ENCODE data around the gene SH2D6. TPM values are rescaled to one million over a fixed set of nuclear protein-coding genes. Genes with fewer than 3 reads are reported as not detected.

Gene SH2D6
- total and polyA plus RNA-seq, 9 of the 15 experiments (the other 6 are each of a cell fraction or from before 2014, with no cell fraction given), result 0.07 to 0.76 (median 0.33) TPM; not detected in 2

DNA sequence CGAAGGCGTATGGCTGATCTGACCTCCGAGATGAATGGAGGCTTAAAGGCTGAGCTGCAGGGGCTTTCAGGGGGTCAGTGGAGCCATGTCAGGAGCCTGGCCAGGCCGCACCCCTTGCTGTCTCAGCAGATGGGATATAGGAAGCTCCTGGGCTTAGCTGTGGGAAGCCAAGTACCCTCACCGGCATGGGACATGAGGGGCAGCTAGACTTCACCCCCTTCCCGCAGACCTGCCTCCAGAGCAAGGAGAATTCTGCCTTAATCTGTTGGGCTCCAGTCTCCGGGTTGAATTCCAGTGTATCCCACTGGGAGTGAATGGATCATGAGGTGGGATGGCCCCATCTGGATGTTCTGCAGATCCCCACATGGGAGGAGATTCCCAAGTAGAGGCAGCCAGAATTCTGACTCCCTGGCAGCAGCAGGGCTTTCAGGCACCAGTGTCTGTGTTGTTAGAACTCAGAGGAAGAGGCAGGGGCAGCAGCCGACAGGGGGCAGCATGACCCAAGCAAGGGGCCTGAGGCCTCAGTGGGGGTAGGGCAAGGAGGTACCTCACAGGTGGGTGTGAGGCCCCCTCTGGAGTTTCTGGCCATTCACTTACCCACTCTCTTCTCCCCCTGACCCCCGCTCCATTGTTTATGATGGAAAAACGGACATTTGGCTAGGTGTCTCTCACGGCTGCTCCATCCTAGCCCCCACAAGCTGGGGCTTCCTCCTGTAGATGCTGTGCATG, 27.4 kb upstream of the SH2D6 start:
- Histone ChIP-seq H4K20me1 (replicated peaks; ENCODE audit: control insufficient read depth, insufficient read depth, low read length) (no peaks in the 10 kb centered on the region), H3K9me1 (ENCODE audit: control insufficient read depth, insufficient read depth, low read length) (no peaks in the 10 kb centered on the region), H3K4me2 (ENCODE audit: insufficient read depth, low read length) (no peak overlapping the region), H3K79me2 (ENCODE audit: control insufficient read depth, insufficient read depth, low read length) (no peaks in the 10 kb centered on the region), H3K4me3 (no peak overlapping the region), H3K27ac (ENCODE audit: extremely low read depth, low read depth, low read length) (no peak overlapping the region), H3K27me3 (ENCODE audit: control insufficient read depth in 2 of 2, insufficient read depth in 2 of 2, low read length in 2 of 2) (no peaks in the 10 kb centered on the region), H3K36me3 (ENCODE audit: control insufficient read depth, insufficient read depth, low read length) (peaks cover 13% of the 10 kb centered on the region; the same call in 2 of the 3 replicates), H3K9me3 (replicated peaks; ENCODE audit: control insufficient read depth, insufficient read depth, low read depth, low read length) (no peaks in the 10 kb centered on the region), H3K4me1 (replicated peaks in 1 of 2; ENCODE audit: control insufficient read depth in 2 of 2, insufficient read depth in 2 of 2, low read length in 2 of 2) (peaks cover 0 to 5% of the 10 kb centered on the region in 2 experiments; a peak in 1 of 5 replicates), H3K9ac (ENCODE audit: insufficient read depth in 1 of 2, low read depth in 2 of 2, low read length in 2 of 2) (peak overlapping the region in 1 of 2 experiments; percentile 71; a peak in 2 of 4 replicates), H2AFZ (ENCODE audit: low read depth, low read length) (no peak overlapping the region)
- FAIRE-seq (peak; percentile 78), DNase-seq (ENCODE audit: extremely low read depth in 1 of 4, low spot score in 3 of 4) (peak; percentile 79 to 85 (median 81)), ATAC-seq (peak; percentile 96)
- POLR2A ChIA-PET, result interaction anchor here (0.8 to 63.9 kb wide), 4 partner anchors 7 to 317 kb away, joined by 3 to 1576 read pairs (median 7); partner anchors contain the start of gene MAT2A
- WGBS (ENCODE audit: insufficient coverage, low coverage, missing lambda C conversion rate), result 41% methylated on average over 11 of the region's 11 CpGs
- in situ Hi-C loops (cut with MboI), result no loop called here
- no TSS peak for BruUV-seq (replicated peaks)
- CTCF ChIA-PET (ENCODE audit: low intra/inter-chr PET ratio), result interaction anchor here (0.6 to 3.1 kb wide), 4 partner anchors 45 to 390 kb away, joined by 3 to 32 read pairs (median 3); no protein-coding TSS in a partner anchor
- intact Hi-C loops (cut with micrococcal nuclease), result loop anchor here (1.0 kb wide), 2 partner anchors 29 to 161 kb away; no protein-coding TSS in a partner anchor
- TF ChIP-seq YY1 (IDR thresholded peaks at IDR 0.05; ENCODE audit: borderline replicate concordance in 1 of 3, control insufficient read depth in 1 of 3, extremely low read depth in 1 of 3, insufficient read depth in 3 of 3, insufficient read length in 1 of 3, insufficient replicate concordance in 2 of 3, low read depth in 1 of 3, low read length in 2 of 3) (peak in 1 of 3 experiments; percentile 40), ETV5 (CRISPR knock-in tag; IDR thresholded peaks at IDR 0.05; ENCODE audit: low read depth) (0 out of 2 replicates have a peak, but pooled peaks have one; percentile 27), ZBTB7A (IDR thresholded peaks at IDR 0.05; ENCODE audit: borderline replicate concordance, control insufficient read depth, low read depth, low read length) (peak; percentile 47; the same call in 1 of the 2 replicates), CTBP1 (IDR thresholded peaks at IDR 0.05; ENCODE audit: borderline replicate concordance) (0 out of 2 replicates have a peak, but pooled peaks have one; percentile 27), BMI1 (IDR thresholded peaks at IDR 0.05; ENCODE audit: low read length) (no peak), ZNF644 (tag; IDR thresholded peaks at IDR 0.05; ENCODE audit: low read depth) (no peak), JUND (IDR thresholded peaks at IDR 0.05; ENCODE audit: borderline replicate concordance, low read depth, low read length) (peak; percentile 13; the same call in 1 of the 2 replicates), JUND (tag; IDR thresholded peaks at IDR 0.05; ENCODE audit: borderline replicate concordance, low read depth, low read length) (no peak; the same call in 2 of the 3 replicates), CC2D1A (IDR thresholded peaks at IDR 0.05) (peak; percentile 86), KLF16 (IDR thresholded peaks at IDR 0.05) (0 out of 2 replicates have a peak, but pooled peaks have one; percentile 38), TBL1XR1 (IDR thresholded peaks at IDR 0.05; ENCODE audit: low read length in 2 of 2) (0 out of 4 replicates have a peak, but pooled peaks of 1 of the 2 experiments have one; percentile 35), ATF7 (IDR thresholded peaks at IDR 0.05) (peak; percentile 24; the same call in 1 of the 2 replicates), RFX5 (IDR thresholded peaks at IDR 0.05; ENCODE audit: low read depth, low read length) (no peak), RB1 (IDR thresholded peaks at IDR 0.05; ENCODE audit: low read depth) (peak; percentile 47)
- TF ChIP-seq, protein P1, sequence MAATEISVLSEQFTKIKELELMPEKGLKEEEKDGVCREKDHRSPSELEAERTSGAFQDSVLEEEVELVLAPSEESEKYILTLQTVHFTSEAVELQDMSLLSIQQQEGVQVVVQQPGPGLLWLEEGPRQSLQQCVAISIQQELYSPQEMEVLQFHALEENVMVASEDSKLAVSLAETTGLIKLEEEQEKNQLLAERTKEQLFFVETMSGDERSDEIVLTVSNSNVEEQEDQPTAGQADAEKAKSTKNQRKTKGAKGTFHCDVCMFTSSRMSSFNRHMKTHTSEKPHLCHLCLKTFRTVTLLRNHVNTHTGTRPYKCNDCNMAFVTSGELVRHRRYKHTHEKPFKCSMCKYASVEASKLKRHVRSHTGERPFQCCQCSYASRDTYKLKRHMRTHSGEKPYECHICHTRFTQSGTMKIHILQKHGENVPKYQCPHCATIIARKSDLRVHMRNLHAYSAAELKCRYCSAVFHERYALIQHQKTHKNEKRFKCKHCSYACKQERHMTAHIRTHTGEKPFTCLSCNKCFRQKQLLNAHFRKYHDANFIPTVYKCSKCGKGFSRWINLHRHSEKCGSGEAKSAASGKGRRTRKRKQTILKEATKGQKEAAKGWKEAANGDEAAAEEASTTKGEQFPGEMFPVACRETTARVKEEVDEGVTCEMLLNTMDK (IDR thresholded peaks at IDR 0.05; ENCODE audit: borderline replicate concordance, insufficient read depth, low read depth, low read length, poor library complexity, severe bottlenecking), result peak; percentile 73

Data from K562 (cell line).